Central memory CD8-positive, alpha-beta T cell (primary cell): ENCODE measurements around the gene PCP4L1.
A peak's percentile ranks its signal among the peaks of the same experiment; 100 is the strongest.
"Not testable (repeated sequence)": the region's sequence is repeated elsewhere in the genome, so short reads cannot be mapped to it uniquely, and the experiment has no call there.

ENCODE experiments used
- ATAC-seq: fragments of 150-1000 bp; cut with Tn5 transposase; replicated peaks from 2 replicates; pipeline ENCODE4 v1.10.0; 2022; ENCODE audit warnings: mild to moderate bottlenecking, moderate FRiP score, moderate number of reproducible peaks; ENCODE audit not compliant: poor library complexity, severe bottlenecking; ENCODE audit errors: extremely low read depth
- DNase-seq, 2 donors: peaks; one replicate each; pipeline ENCODE4 v3.0.0; 2021; ENCODE audit warnings: low spot score in 2 of 2
- H3K27ac Mint-ChIP-seq: one replicate; pipeline ENCODE4 v1.8.0; 2022; ENCODE audit warnings: low read depth, mild to moderate bottlenecking, moderate library complexity, mixed read lengths
- H3K27me3 Mint-ChIP-seq: one replicate; pipeline ENCODE4 v1.8.0; 2022; ENCODE audit warnings: mixed read lengths
- H3K36me3 Mint-ChIP-seq: one replicate; pipeline ENCODE4 v1.8.0; 2022; ENCODE audit warnings: mild to moderate bottlenecking, moderate library complexity, mixed read lengths; ENCODE audit not compliant: insufficient read depth
- H3K4me1 Mint-ChIP-seq: one replicate; pipeline ENCODE4 v1.8.0; 2022; ENCODE audit warnings: mixed read lengths
- H3K4me3 Mint-ChIP-seq: one replicate; pipeline ENCODE4 v1.8.0; 2022; ENCODE audit warnings: mild to moderate bottlenecking, moderate library complexity, mixed read lengths
- H3K9me3 Mint-ChIP-seq: one replicate; pipeline ENCODE4 v1.8.0; 2022; ENCODE audit warnings: mixed read lengths

Gene PCP4L1

GRCh38 chr1:161315841-161316674 lies 57.5 kb downstream of the PCP4L1 start:
- Mint-ChIP-seq H3K27ac (peak overlapping the region; percentile 99), H3K36me3 (peaks cover 17% of the 10 kb centered on the region), H3K4me1 (peaks cover 18% of the 10 kb centered on the region), H3K4me3 (peak overlapping the region; percentile 95)
- not testable (repeated sequence) for DNase-seq, ATAC-seq, H3K9me3 Mint-ChIP-seq, H3K27me3 Mint-ChIP-seq

- Mint-ChIP-seq H3K4me1 (peaks cover 6% of the 10 kb centered on the region), H3K4me3 (peak overlapping the region; percentile 21), H3K27ac (peak overlapping the region; percentile 74), H3K27me3 (no peaks in the 10 kb centered on the region), H3K9me3 (no peaks in the 10 kb centered on the region), H3K36me3 (peaks cover 39% of the 10 kb centered on the region)
- peak; percentile 95 for ATAC-seq
- no peak for DNase-seq
Observed at GRCh38 chr1:161324020-161324419, 65.5 kb downstream of the PCP4L1 start.

- no peak overlapping the region for H3K27ac Mint-ChIP-seq
- H3K27me3 Mint-ChIP-seq = no peaks in the 10 kb centered on the region
- DNase-seq (no peak), ATAC-seq (no peak)
- H3K4me3 Mint-ChIP-seq = no peak overlapping the region
- peaks cover 5% of the 10 kb centered on the region for H3K4me1 Mint-ChIP-seq
- no peaks in the 10 kb centered on the region for H3K9me3 Mint-ChIP-seq
- H3K36me3 Mint-ChIP-seq = peaks cover 70% of the 10 kb centered on the region
Observed at GRCh38 chr1:161330346-161330745, 71.8 kb downstream of the PCP4L1 start.

- H3K4me1 Mint-ChIP-seq = peaks cover 5% of the 10 kb centered on the region
- no peaks in the 10 kb centered on the region for H3K27me3 Mint-ChIP-seq
- H3K4me3 Mint-ChIP-seq = no peak overlapping the region
- no peak for DNase-seq
- H3K36me3 Mint-ChIP-seq = peaks cover 56% of the 10 kb centered on the region
- H3K27ac Mint-ChIP-seq = no peak overlapping the region
- no peaks in the 10 kb centered on the region for H3K9me3 Mint-ChIP-seq
- ATAC-seq = no peak
Observed at GRCh38 chr1:161333166-161333565, 74.6 kb downstream of the PCP4L1 start.
